GM12801 (cell line): Measurements from ENCODE around the gene CAMTA2.

ENCODE experiments used
- TF ChIP-seq, protein P1 (sequence below): IDR thresholded peaks from one replicate; pipeline ENCODE4 v1.5.1; 2011; ENCODE audit warnings: control low read depth; ENCODE audit not compliant: insufficient read length; ENCODE audit errors: extremely low read depth

Gene CAMTA2

DNA sequence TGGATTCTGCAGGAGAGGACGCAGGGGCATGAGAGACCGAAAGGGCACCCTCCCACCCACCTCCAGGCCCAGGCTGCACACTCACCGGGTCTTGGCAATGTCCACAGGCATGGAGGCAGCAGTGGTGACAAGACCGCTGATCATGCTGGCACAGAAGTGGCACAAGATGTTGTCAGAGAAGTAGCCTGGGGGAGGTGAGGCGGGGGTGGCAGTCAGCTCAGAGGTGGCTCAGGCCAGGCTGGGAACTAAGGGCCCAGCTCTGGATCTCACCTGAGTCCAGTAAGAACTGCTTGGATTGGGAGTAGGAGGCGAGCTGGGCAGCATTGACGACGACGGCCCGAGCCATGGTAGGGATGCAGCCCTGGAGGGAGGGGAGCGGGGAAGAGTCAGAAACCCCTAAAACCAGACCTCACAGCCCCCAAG, 49.4 kb downstream of the CAMTA2 start:
- TF ChIP-seq, protein P1, sequence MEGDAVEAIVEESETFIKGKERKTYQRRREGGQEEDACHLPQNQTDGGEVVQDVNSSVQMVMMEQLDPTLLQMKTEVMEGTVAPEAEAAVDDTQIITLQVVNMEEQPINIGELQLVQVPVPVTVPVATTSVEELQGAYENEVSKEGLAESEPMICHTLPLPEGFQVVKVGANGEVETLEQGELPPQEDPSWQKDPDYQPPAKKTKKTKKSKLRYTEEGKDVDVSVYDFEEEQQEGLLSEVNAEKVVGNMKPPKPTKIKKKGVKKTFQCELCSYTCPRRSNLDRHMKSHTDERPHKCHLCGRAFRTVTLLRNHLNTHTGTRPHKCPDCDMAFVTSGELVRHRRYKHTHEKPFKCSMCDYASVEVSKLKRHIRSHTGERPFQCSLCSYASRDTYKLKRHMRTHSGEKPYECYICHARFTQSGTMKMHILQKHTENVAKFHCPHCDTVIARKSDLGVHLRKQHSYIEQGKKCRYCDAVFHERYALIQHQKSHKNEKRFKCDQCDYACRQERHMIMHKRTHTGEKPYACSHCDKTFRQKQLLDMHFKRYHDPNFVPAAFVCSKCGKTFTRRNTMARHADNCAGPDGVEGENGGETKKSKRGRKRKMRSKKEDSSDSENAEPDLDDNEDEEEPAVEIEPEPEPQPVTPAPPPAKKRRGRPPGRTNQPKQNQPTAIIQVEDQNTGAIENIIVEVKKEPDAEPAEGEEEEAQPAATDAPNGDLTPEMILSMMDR: no peak

DNA sequence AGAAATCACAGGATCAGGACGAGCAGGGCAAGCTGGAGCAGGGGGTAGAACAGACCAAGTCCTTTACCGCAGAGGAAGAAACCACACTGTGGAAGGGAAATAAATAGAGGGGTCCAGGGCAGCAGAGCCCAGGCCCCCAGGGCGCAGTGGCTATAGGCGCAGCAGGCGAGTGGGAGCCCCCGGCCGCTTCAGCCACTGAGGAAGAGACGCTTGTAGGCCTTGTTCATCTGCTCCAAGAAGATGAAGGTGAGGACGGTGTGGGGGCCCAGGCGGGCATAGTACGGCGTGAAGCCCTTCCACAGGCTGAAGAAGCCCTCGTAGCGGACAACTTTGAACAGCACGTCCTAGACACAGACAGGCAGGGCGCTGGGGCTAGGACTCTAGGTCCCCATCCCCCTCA, 49.9 kb downstream of the CAMTA2 start:
- TF ChIP-seq, protein P1: no peak

DNA sequence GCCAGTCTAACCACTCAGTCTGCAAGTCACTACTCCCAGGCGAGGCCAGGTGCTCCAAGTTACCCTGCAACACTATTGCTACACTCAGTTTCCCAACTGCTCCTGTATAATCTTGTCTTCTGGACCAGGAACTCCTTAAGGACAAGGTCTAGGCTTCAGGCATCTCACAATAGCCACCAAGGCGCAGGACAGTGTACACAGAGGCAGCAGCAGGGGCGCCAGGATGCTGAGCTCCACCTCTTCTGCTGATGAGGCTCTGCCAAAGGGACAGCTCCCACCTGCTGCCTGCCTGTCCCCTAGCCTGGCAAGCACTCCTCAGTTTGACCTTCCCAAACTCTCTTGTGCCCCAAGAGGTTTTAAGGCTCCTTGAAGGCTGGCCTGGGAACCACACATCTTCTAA, 51.0 kb downstream of the CAMTA2 start:
- TF ChIP-seq, protein P1: no peak

DNA sequence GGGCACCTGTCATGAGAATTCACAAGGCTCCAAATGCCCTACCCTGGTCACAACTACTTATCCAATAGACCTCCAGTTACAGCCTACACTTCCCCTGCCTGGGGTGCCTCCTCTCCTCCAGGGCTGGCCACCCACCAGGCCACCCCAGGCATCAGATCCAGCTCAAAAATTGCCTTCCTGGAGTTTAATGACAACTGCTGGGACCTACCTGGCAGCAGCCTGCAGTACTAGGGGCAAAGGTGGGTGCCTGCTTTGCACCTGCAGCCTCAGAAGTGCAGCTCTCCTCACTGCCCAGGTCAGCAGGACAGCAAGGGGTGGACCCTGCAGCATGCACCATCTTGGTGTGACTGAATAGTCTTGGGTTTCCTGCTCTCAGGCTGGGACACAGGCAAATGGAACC, 51.8 kb downstream of the CAMTA2 start:
- TF ChIP-seq, protein P1: no peak

DNA sequence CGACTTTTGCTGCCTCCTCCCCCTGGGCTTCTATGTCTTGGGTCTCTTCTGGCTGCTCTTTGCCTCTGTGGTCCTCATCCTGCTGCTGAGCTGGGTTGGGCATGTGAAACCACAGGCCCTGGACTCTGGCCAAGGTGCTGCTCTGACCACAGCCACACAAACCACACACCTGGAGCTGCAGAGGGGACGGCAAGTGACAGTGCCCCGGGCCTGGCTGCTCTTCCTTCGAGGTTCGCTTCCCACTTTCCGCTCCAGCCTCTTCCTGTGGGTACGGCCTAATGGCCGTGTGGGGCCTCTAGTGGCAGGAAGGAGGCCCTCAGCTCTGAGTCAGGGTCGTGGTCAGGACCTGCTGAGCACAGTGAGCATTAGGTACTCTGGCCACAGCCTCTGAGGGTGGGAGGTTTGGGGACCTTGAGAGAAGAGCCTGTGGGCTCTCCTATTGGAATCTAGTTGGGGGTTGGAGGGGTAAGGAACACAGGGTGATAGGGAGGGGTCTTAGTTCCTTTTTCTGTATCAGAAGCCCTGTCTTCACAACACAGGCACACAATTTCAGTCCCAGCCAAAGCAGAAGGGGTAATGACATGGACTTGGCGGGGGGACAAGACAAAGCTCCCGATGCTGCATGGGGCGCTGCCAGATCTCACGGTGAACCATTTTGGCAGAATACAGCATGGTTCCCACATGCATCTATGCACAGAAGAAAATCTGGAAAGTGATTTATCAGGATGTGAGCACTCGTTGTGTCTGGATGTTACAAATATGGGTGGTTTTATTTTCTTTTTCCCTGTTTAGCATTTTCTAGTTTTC, 53.1 kb downstream of the CAMTA2 start:
- TF ChIP-seq, protein P1: no peak

DNA sequence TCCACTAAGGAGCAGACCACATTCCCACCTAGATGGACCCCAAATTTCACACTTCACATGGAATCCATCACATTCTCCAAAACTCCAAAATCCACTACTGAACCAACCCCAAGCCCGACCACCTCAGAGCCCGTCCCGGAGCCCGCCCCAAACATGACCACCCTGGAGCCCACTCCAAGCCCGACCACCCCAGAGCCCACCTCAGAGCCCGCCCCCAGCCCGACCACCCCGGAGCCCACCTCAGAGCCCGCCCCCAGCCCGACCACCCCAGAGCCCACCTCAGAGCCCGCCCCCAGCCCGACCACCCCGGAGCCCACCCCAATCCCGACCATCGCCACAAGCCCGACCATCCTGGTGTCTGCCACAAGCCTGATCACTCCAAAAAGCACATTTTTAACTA, 53.8 kb downstream of the CAMTA2 start:
- TF ChIP-seq, protein P1: no peak

DNA sequence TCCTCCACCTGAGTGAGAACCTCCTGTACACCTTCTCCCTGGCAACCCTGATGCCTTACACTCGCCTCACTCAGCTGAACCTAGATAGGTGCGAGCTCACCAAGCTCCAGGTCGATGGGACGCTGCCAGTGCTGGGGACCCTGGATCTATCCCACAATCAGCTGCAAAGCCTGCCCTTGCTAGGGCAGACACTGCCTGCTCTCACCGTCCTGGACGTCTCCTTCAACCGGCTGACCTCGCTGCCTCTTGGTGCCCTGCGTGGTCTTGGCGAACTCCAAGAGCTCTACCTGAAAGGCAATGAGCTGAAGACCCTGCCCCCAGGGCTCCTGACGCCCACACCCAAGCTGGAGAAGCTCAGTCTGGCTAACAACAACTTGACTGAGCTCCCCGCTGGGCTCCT, 54.7 kb downstream of the CAMTA2 start:
- TF ChIP-seq, protein P1: no peak
